K562 treated with DMSO at 1 percent for 48 hours (cell line): ENCODE data around the gene STAMBP. TPM values are rescaled to one million over a fixed set of nuclear protein-coding genes. Genes with fewer than 3 reads are reported as not detected.

ENCODE experiments used
- total RNA-seq: library from RNA; unstranded; fragments of 300-600 nt; gene quantifications from 2 replicates; pipeline ENCODE4 v1.2.3, GENCODE V29; 2022; ENCODE audit warnings: low replicate concordance; ENCODE audit errors: extremely low read depth

STAMBP gene
- not detected in 2 replicates for total RNA-seq

DNA sequence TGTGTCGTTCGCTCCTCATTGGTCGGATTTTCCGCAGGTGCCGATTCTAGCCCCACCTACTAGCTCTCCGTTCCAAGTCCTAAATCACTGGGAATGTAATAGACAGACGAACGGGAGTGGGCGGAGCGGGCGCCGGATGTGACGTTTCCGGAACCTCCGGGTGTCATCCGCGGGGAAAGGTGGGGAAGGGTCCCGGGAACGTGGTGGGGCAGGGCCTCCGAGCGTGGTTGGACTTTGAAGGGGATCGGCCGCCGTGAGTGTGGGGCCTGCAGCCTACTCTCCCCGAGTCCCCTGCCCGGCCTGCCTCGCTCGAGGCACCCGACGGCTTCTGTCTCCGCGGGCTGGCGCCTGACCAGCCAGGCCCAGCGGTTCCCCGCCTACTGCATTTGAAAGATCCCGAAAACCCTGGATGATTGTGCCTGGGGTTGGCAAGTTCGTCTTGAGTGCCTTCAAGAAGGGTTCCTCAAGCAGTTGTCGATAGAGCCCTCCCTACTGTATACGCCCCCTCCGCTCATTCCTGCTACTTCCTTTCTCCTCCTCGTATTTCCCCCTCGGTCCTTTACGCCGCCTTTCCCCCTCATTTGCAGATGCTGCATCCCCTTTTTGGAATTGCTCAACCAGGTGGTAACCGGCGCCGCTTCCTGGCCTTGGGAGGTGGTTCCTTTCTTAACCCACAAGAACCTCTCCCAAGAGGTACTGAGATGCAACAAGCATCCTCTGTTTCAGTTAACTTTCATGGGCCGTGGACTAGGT is at the start of gene STAMBP:
TSS of gene STAMBP (plus strand) at position 144 of the 753 bp plus-strand sequence. CDS start 1,896 bp downstream, outside the sequence.

DNA sequence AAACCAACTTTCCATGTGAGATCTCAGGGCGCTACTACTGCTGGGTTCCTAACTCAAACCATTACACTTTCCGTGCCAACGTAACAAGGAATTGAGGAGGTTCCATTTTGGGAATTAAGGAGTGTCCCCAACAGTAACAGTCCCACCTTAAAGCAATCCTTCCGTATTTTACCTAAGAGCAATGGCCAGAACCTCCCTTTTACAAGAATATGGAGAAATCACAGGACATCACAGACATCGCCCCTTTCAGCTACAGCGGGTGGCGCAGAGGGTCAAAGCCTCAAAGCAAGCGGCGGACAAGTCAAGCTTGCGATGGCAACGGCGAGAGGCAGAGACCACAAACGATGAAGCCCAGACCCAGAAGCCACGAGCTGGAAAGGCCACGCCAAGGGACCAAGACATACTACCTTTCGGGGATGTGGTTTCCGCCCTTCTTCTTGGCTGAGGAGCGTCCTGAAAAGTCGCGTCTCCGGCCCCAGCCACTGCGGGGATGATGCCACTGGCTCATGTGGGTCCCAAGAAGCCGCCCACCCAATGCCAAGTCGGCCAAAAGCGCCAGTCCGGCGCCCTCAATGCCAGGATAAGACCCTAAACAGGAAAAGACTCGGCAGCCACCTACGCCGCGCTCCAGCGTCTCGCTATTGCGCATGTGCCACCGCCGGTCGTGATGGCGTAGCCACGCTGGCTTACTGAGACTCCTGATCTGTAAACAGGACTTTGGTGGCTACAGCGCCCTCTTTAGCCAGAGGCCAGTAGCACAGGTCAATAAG is 49.1 kb upstream of the STAMBP start, which contains the start of gene DUSP11:
TSS of gene DUSP11 (minus strand) at position 637 of the 770 bp plus-strand sequence. CDS start at position 508, 129 bp downstream.

DNA sequence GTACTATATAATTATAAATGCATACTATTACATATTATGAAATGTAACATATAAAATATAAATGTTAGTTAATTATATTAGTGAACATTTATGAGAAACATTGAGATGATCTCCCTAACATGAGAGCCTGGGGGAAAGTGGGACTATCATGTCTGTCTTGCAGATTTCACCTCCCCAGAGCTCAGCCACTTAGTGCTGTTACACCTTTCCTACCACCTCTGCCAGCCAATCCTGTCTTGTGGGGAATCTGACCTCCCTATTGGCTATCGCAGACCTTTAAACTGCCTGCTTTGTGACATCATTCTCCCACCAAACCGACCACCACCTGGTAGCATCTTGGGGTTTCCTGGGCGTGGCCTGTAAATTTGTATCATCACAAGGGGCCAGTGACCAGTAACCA is 44.9 kb upstream of the STAMBP start, which contains the start of gene C2orf78:
TSS of gene C2orf78 (plus strand) at position 301 of the 400 bp plus-strand sequence. CDS start 127 bp downstream, outside the sequence.

DNA sequence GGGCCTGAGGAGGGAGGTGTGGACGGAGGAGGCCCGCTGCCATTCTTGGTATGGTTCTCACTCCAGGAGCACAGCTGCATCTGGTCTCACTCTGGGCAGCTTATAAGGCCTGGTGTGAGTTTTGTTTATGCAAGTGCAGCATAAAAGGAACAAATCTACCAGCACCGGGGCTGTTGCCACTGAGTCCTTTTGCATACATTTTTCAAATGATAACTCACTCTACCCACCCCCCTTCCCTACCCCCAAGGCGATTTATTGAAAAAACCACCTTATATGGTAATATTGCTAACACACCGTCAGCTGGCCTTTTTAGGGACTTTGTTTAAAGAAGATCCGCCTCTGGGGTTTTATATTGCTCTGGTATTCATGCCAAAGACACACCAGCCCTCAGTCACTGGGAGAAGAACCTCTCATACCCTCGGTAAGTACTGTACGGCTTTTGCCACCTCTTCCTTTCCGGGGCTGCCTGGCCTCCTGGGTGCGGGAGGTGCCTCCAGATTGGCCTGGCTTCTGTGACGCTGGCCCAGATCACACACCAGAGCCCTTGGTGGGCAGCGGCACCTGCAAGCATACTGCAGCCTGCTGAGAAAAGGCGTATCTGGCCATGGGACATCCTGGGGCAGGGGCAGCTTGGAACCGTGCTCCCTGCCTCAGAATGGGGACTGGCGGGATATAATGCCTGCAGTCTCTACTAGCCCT is 64.0 kb downstream of the STAMBP start, which contains the start of gene ACTG2:
TSS of gene ACTG2 (plus strand) at position 378 of the 699 bp plus-strand sequence. CDS start 8,304 bp downstream, outside the sequence.

Other genes with a start within 250 kb of the STAMBP start
- gene NAT8, start 186.5 kb upstream of the STAMBP start, total RNA-seq, result not detected in 2 replicates
- gene TPRKB, start 91.6 kb upstream of the STAMBP start, total RNA-seq, result not detected in 2 replicates
- not detected in 2 replicates for gene DUSP11, start 48.9 kb upstream of the STAMBP start, total RNA-seq
- not detected in 2 replicates for gene C2orf78, start 44.8 kb upstream of the STAMBP start, total RNA-seq
- not detected in 2 replicates for gene ACTG2, start 64.0 kb downstream of the STAMBP start, total RNA-seq
- gene DGUOK, start 97.9 kb downstream of the STAMBP start, total RNA-seq, result not detected in 2 replicates
- gene TET3, start 155.9 kb downstream of the STAMBP start, total RNA-seq, result not detected in 2 replicates